ENCODE measurements around the gene CHD1. TPM values are rescaled to one million over a fixed set of nuclear protein-coding genes. Genes with fewer than 3 reads are reported as not detected.
"Not testable (repeated sequence)": the region's sequence is repeated elsewhere in the genome, so short reads cannot be mapped to it uniquely, and the experiment has no call there.

CHD1 gene
- total RNA-seq, 2 donors from 2014 or later = 29.1 to 47.3 TPM

GRCh38 chr5:98962587-98962986, 33.8 kb upstream of the CHD1 start:
- no peaks in the 10 kb centered on the region for H3K4me1 ChIP-seq
- no peaks in the 10 kb centered on the region for H3K9me3 ChIP-seq
- intact Hi-C loops (cut with DNase I) = loop anchor here (10.0 kb wide), 1 partner anchor 52 kb away; no protein-coding TSS in a partner anchor
- no peaks in the 10 kb centered on the region for H3K36me3 ChIP-seq
- no peak overlapping the region for H3K27ac ChIP-seq
- H3K4me3 ChIP-seq = no peak overlapping the region
- H3K9ac ChIP-seq (ENCODE audit: low read depth in 2 of 2, low read length in 2 of 2) = no peak overlapping the region
- no peak for DNase-seq
- H3K27me3 ChIP-seq = no peaks in the 10 kb centered on the region
- TF ChIP-seq CTCF (IDR thresholded peaks at IDR 0.05) = no peak

- H3K4me1 ChIP-seq = no peaks in the 10 kb centered on the region
- no peak overlapping the region for H3K4me3 ChIP-seq
Observed at GRCh38 chr5:98961665-98962344, 33.0 kb upstream of the CHD1 start.

GRCh38 chr5:98957307-98957706, 28.5 kb upstream of the CHD1 start:
- Histone ChIP-seq H3K27me3 (no peaks in the 10 kb centered on the region), H3K9me3 (no peaks in the 10 kb centered on the region), H3K36me3 (no peaks in the 10 kb centered on the region), H3K9ac (ENCODE audit: low read depth in 2 of 2, low read length in 2 of 2) (peak overlapping the region in 1 of 2 donors; percentile 2), H3K4me1 (no peaks in the 10 kb centered on the region), H3K4me3 (no peak overlapping the region), H3K27ac (peak overlapping the region; percentile 75)
- no peak for TF ChIP-seq CTCF (IDR thresholded peaks at IDR 0.05)
- DNase-seq = no peak
- intact Hi-C loops (cut with DNase I) = no loop called here

More at GRCh38 chr5:98961665-98962344, 33.0 kb upstream of the CHD1 start:
- Histone ChIP-seq H3K9me3 (no peaks in the 10 kb centered on the region), H3K27me3 (no peaks in the 10 kb centered on the region), H3K27ac (no peak overlapping the region), H3K9ac (ENCODE audit: low read depth in 2 of 2, low read length in 2 of 2) (no peak overlapping the region), H3K36me3 (no peaks in the 10 kb centered on the region)
- no peak for TF ChIP-seq CTCF (IDR thresholded peaks at IDR 0.05)
- DNase-seq = no peak
- intact Hi-C loops (cut with DNase I) = loop anchor here (10.0 kb wide), 1 partner anchor 53 kb away; no protein-coding TSS in a partner anchor

GRCh38 chr5:98955888-98956287, 27.1 kb upstream of the CHD1 start:
- H3K27me3 ChIP-seq; H3K4me3 ChIP-seq; H3K9ac ChIP-seq (ENCODE audit: low read depth in 2 of 2, low read length in 2 of 2); H3K4me1 ChIP-seq; intact Hi-C loops (cut with DNase I); DNase-seq; H3K9me3 ChIP-seq; H3K36me3 ChIP-seq; H3K27ac ChIP-seq: not testable (repeated sequence)

- H3K9me3 ChIP-seq; H3K4me1 ChIP-seq; DNase-seq; H3K9ac ChIP-seq (ENCODE audit: low read depth in 2 of 2, low read length in 2 of 2); H3K27me3 ChIP-seq; H3K36me3 ChIP-seq; intact Hi-C loops (cut with DNase I); H3K4me3 ChIP-seq; H3K27ac ChIP-seq: not testable (repeated sequence)
Observed at GRCh38 chr5:98955471-98955870, 26.7 kb upstream of the CHD1 start.

GRCh38 chr5:98954392-98955028, 25.7 kb upstream of the CHD1 start:
- no peak for TF ChIP-seq CTCF (IDR thresholded peaks at IDR 0.05)

More at GRCh38 chr5:98954392-98955028, 25.7 kb upstream of the CHD1 start:
- H3K27me3 ChIP-seq = no peaks in the 10 kb centered on the region
- H3K9ac ChIP-seq (ENCODE audit: low read depth in 2 of 2, low read length in 2 of 2) = no peak overlapping the region
- H3K27ac ChIP-seq = no peak overlapping the region
- no peaks in the 10 kb centered on the region for H3K4me1 ChIP-seq
- DNase-seq = no peak
- no peaks in the 10 kb centered on the region for H3K9me3 ChIP-seq
- no peak overlapping the region for H3K4me3 ChIP-seq
- intact Hi-C loops (cut with DNase I) = no loop called here
- no peaks in the 10 kb centered on the region for H3K36me3 ChIP-seq
